OCI-LY3 (cell line): ENCODE results near the gene HDAC7.

Experiments
- H2AFZ ChIP-seq: fragments of 200-600, 300-600 bp; shearing (Covaris generic); 2 replicates; pipeline ENCODE4 v1.6.0; 2014; ENCODE audit warnings: antibody characterized with exemption, low read depth, low read length
- H3K27ac ChIP-seq: fragments of 200-600, 300-600 bp; sonication (generic); 2 replicates; pipeline ENCODE4 v1.5.1; 2014; ENCODE audit warnings: mild to moderate bottlenecking, low read length, moderate library complexity, mixed read lengths
- H3K27me3 ChIP-seq: fragments of 200-600, 300-600 bp; sonication (generic); 2 replicates; pipeline ENCODE4 v1.6.1; 2014; ENCODE audit warnings: low read depth, low read length, mixed read lengths
- H3K36me3 ChIP-seq: fragments of 200-600, 300-600 bp; sonication (generic); replicated peaks from 2 replicates; pipeline ENCODE3; 2014; ENCODE audit warnings: low read depth, low read length, mixed read lengths
- H3K4me1 ChIP-seq: fragments of 300-600, 200-600 bp; sonication (generic); 2 replicates; pipeline ENCODE4 v1.6.1; 2014; ENCODE audit warnings: low read length, mixed read lengths
- H3K4me2 ChIP-seq: fragments of 200-600, 300-600 bp; sonication (generic); 2 replicates; pipeline ENCODE4 v1.6.1; 2014; ENCODE audit warnings: low read length, mixed read lengths
- H3K4me3 ChIP-seq: fragments of 300-600, 200-600 bp; sonication (generic); 2 replicates; pipeline ENCODE4 v1.5.1; 2014; ENCODE audit warnings: antibody characterized with exemption, mild to moderate bottlenecking, low read length, moderate library complexity
- H3K79me2 ChIP-seq: fragments of 300-600, 200-600 bp; shearing (Covaris generic); 2 replicates; pipeline ENCODE4 v1.6.1; 2014; ENCODE audit warnings: mild to moderate bottlenecking, low read length, mixed read lengths
- H3K9ac ChIP-seq: fragments of 300-600, 200-600 bp; shearing (Covaris generic); 2 replicates; pipeline ENCODE4 v1.6.0; 2014; ENCODE audit warnings: mild to moderate bottlenecking, low read length, moderate library complexity
- H3K9me3 ChIP-seq: fragments of 200-600, 300-600 bp; shearing (Covaris generic); 2 replicates; pipeline ENCODE4 v1.6.1; 2014; ENCODE audit warnings: low read length, mixed read lengths; ENCODE audit not compliant: insufficient read depth
- H4K20me1 ChIP-seq: fragments of 200-600, 300-600 bp; sonication (generic); 2 replicates; pipeline ENCODE4 v1.6.1; 2016; ENCODE audit warnings: low read length, mixed read lengths; ENCODE audit not compliant: insufficient read depth
- EZH2phosphoT487 ChIP-seq: fragments of 200-600 bp; shearing (Covaris generic); IDR thresholded peaks from 2 replicates; pipeline ENCODE4 v1.6.1; 2018; ENCODE audit warnings: antibody characterized with exemption, mixed run types, low read depth
- TF ChIP-seq, protein P1 (sequence below): fragments of 200-600, 300-600 bp; sonication (generic); IDR thresholded peaks from 2 replicates; pipeline ENCODE4 v1.5.1; 2014; ENCODE audit warnings: antibody characterized with exemption, low read length, low read depth

The HDAC7 gene

GRCh38 chr12:47793015-47793681 lies 26.6 kb downstream of the HDAC7 start:
- H3K27ac ChIP-seq: no peak overlapping the region
- no peaks in the 10 kb centered on the region for H4K20me1 ChIP-seq
- no peaks in the 10 kb centered on the region for H3K9me3 ChIP-seq
- peaks cover 5% of the 10 kb centered on the region; the same call in 1 of the 2 replicates for H3K4me1 ChIP-seq
- peaks cover 50% of the 10 kb centered on the region for H3K36me3 ChIP-seq
- no peaks in the 10 kb centered on the region for H3K79me2 ChIP-seq
- H3K4me3 ChIP-seq: no peak overlapping the region
- TF ChIP-seq, protein P1, sequence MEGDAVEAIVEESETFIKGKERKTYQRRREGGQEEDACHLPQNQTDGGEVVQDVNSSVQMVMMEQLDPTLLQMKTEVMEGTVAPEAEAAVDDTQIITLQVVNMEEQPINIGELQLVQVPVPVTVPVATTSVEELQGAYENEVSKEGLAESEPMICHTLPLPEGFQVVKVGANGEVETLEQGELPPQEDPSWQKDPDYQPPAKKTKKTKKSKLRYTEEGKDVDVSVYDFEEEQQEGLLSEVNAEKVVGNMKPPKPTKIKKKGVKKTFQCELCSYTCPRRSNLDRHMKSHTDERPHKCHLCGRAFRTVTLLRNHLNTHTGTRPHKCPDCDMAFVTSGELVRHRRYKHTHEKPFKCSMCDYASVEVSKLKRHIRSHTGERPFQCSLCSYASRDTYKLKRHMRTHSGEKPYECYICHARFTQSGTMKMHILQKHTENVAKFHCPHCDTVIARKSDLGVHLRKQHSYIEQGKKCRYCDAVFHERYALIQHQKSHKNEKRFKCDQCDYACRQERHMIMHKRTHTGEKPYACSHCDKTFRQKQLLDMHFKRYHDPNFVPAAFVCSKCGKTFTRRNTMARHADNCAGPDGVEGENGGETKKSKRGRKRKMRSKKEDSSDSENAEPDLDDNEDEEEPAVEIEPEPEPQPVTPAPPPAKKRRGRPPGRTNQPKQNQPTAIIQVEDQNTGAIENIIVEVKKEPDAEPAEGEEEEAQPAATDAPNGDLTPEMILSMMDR: no peak
- no peak for TF ChIP-seq EZH2phosphoT487
- H2AFZ ChIP-seq: no peak overlapping the region
- no peak overlapping the region for H3K9ac ChIP-seq
- no peaks in the 10 kb centered on the region for H3K27me3 ChIP-seq
- no peak overlapping the region for H3K4me2 ChIP-seq

DNA sequence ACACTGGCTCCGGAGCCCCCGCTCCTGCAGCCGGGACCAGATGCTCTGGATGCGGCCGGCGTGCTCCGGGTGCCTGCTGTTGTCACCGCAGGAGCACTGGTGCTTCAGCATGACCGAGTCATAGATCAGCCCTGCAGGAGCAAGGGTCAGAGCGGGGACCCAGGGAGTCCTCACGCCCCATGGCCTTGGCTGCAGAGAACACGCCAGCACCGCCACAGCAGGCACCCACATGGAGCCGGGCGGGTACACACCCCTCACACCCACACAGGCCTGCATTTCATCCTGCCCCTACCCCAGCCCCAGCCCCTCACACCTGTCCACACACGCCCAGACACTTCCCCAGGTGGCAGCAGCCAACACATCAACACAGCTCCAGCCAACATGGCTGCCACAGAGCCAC lies 27.8 kb downstream of the HDAC7 start:
- Histone ChIP-seq H3K4me3 (no peak overlapping the region), H2AFZ (no peak overlapping the region), H4K20me1 (no peaks in the 10 kb centered on the region), H3K9me3 (no peaks in the 10 kb centered on the region), H3K36me3 (peaks cover 55% of the 10 kb centered on the region), H3K79me2 (no peaks in the 10 kb centered on the region), H3K27ac (no peak overlapping the region), H3K4me2 (no peak overlapping the region), H3K9ac (no peak overlapping the region), H3K27me3 (no peaks in the 10 kb centered on the region), H3K4me1 (no peaks in the 10 kb centered on the region)
- TF ChIP-seq, protein P1: no peak
- TF ChIP-seq EZH2phosphoT487: no peak

- Histone ChIP-seq H3K36me3 (peaks cover 55% of the 10 kb centered on the region), H3K27ac (no peak overlapping the region), H3K4me1 (no peaks in the 10 kb centered on the region), H3K4me3 (no peak overlapping the region), H3K27me3 (no peaks in the 10 kb centered on the region), H3K9ac (no peak overlapping the region), H3K9me3 (no peaks in the 10 kb centered on the region), H4K20me1 (no peaks in the 10 kb centered on the region), H2AFZ (no peak overlapping the region), H3K79me2 (no peaks in the 10 kb centered on the region), H3K4me2 (no peak overlapping the region)
- TF ChIP-seq EZH2phosphoT487: no peak
- TF ChIP-seq, protein P1: no peak
Measured at GRCh38 chr12:47791351-47791746, 28.4 kb downstream of the HDAC7 start.

- no peak overlapping the region for H3K4me2 ChIP-seq
- H3K27ac ChIP-seq: no peak overlapping the region
- H3K79me2 ChIP-seq: no peaks in the 10 kb centered on the region
- H2AFZ ChIP-seq: no peak overlapping the region
- no peak overlapping the region for H3K4me3 ChIP-seq
- H3K27me3 ChIP-seq: no peaks in the 10 kb centered on the region
- H4K20me1 ChIP-seq: no peaks in the 10 kb centered on the region
- TF ChIP-seq, protein P1: no peak
- no peaks in the 10 kb centered on the region for H3K9me3 ChIP-seq
- peaks cover 57% of the 10 kb centered on the region for H3K36me3 ChIP-seq
- H3K4me1 ChIP-seq: no peaks in the 10 kb centered on the region
- no peak overlapping the region for H3K9ac ChIP-seq
Measured at GRCh38 chr12:47790676-47791350, 28.9 kb downstream of the HDAC7 start.
